T-helper 1 cell (primary cell): ENCODE measurements around the gene LAMA4.

Experiments used
- DNase-seq, 5 donors: peaks; one replicate each; pipeline ENCODE4 v3.0.0-alpha.2; 2012 to 2020

The LAMA4 gene

DNA sequence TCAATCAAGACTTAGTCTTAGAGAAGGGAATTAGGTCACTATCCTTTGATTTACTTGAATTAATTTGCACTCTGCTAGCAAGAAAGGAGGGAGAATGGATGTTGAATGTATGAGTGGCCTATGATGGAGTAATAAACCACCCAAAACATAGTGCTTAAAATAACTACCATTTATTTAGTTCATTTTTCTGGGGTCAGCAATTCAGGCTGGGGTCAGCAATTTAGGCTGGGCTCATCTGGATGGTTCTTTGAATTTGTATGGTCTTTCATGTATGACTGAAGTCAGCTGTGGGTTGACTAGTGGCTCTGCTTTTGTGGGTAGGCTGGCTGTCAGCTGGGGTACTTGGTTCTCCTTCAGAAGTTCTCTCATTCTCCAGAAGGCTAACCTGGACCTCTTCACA is 21.0 kb upstream of the LAMA4 start:
- no peak for DNase-seq

- no peak for DNase-seq
Measured at GRCh38 chr6:112274774-112275173, 20.4 kb upstream of the LAMA4 start.

DNA sequence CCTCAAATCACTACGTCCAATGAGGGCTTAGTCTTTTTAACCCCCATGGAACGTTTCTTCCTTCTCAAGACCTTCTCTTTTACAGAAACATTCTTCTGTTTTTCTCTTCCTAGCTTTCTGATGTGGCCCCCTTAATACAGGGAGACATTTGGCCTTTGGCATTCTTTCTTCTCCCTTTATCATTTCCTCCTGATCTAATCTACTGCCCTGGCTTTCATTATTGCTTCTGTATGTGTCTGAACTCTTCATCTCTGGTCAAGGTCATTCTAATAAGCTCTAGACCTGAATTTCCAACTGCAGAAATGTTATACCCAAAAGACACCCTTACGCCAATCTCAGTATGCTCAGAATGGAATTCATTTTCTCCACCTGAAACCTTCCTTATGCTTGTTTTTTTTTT is 18.4 kb upstream of the LAMA4 start:
- no peak for DNase-seq

- no peak for DNase-seq
Measured at GRCh38 chr6:112270756-112271155, 16.4 kb upstream of the LAMA4 start.

DNA sequence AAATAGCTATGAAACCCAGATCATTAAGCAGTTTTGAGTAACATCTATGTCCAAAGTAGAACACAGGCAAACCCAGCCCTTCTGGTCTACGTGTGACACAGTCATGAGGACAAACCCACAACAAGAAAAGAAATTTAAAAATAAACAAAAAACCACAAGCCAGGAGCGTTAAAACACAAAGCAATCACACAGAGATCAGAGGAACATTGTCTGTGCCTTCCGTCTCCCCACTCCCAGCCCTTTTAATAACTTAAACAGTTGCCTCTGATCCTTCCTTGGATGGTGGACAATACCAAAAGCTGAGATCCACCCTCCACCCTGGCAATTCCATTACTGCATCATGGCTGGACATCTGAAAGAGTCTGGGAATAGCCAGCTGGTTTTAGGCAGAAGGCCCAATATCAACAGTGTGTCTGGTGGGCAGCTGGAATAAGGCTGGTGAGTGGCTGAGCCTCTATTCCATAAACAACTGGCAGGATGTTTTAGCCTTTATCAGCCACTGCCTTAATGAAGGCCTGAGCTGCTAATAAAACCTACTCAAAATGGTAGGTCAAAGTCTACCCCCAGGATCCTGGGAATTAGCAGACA is 15.7 kb upstream of the LAMA4 start:
- no peak for DNase-seq

DNA sequence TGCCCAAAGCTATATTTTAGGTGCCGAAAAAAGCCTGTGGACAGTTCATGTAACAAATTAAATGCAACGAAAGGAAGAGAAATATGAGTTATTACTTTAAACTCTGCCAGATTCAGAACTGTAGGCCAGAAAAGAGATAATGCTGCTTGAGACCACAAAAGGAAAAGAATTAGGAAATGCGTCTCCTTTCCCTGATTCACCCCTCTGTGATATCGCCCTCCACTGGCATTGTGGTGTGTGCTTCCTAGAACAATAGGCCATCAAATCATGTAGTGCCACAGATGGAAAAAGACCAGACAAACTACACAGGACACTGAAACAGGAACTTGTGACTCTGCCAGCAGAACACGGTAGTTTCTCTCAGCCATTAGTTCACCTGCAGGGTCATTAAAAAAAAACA is 14.7 kb upstream of the LAMA4 start:
- no peak for DNase-seq

DNA sequence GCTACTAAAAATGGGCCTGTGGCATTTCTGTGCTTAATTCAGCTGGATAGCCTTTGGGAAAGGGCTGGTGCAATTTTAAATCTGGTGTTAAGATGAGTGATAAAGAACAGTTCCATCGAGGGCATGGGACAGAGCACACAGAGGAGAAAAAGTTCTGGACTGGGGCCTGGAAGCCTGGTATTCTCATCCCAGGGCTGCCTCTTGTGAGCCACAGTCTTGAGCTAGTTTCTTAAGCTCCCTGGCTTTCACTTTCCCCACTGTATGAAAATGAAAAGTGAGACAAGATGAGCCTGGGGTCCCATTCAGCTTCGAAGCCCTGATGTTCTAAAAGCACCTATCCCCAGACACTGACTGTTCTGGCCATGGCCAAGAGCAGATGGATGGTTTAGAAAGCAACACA is 14.3 kb upstream of the LAMA4 start:
- DNase-seq: no peak

GRCh38 chr6:112268019-112268418 is 13.7 kb upstream of the LAMA4 start:
- DNase-seq: no peak

DNA sequence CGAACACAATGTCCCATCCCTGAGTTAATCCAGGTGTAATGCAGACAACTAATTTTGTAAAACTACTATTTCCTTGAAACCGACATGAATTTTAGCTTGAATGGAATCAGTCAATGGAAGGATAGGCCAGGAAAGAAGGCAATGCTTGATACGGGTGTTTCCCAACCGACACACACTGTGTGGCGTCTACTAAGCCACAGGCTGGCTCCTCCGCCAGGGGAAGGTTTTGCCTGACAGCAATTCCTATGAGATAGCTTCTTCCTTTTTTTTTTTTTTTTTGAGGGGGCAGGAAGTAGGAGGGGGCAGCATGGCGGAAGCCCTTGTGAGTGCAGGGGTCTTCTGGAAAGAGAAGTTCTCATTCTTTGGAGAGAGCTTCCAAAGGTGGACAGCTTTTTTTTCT is 12.0 kb upstream of the LAMA4 start:
- no peak for DNase-seq

GRCh38 chr6:112259337-112259675 is 4.9 kb upstream of the LAMA4 start:
- no peak for DNase-seq

GRCh38 chr6:112258642-112259336 is 4.4 kb upstream of the LAMA4 start:
- DNase-seq: no peak

DNA sequence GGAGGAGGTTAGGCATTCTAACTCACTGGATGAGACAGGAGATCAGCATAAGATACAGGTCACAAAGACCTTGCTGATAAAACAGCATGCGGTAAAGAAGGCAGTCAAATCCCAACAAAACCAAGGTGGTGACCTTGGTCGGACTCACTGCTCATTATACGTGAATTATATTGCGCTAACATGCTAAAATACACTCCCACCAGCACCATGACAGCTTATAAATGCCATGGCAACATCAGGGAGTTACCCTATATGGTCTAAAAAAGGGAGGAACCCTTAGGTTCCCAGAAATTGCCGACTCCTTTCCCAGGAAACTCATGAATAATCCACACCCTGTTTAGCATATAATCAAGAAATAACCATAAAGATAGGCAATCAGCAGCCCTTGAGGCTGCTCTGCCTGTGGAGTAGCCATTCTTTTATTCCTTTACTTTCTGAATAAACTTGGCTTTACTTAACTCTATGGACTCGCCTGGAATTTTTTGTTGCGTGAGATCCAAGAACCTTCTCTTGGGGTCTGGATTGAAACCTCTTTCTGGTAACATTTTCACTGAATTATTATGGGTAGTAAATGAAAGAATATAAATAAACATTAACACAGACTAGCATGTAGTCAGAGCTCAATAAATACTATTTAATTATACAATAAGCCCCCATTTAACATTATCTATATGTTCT is 3.0 kb upstream of the LAMA4 start:
- no peak for DNase-seq

- no peak for DNase-seq
Measured at GRCh38 chr6:112254921-112255320, 554 bp upstream of the LAMA4 start.

DNA sequence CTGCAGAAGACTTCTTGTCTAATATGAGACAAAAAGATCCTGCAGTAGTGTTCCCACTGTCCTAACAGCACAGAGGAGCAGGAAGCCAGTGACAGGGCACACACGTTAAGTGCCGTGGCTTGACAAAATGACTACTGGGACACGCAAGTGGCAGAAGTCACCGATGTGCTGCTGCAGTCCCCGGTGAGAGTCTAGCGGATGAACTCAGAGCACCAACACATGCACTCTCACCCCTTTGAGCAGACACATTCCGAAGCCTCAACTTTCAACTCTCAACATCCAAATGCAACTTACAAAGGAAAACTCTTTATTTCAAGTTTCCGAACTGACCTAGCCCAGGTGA is 898 bp downstream of the LAMA4 start:
- no peak for DNase-seq

DNA sequence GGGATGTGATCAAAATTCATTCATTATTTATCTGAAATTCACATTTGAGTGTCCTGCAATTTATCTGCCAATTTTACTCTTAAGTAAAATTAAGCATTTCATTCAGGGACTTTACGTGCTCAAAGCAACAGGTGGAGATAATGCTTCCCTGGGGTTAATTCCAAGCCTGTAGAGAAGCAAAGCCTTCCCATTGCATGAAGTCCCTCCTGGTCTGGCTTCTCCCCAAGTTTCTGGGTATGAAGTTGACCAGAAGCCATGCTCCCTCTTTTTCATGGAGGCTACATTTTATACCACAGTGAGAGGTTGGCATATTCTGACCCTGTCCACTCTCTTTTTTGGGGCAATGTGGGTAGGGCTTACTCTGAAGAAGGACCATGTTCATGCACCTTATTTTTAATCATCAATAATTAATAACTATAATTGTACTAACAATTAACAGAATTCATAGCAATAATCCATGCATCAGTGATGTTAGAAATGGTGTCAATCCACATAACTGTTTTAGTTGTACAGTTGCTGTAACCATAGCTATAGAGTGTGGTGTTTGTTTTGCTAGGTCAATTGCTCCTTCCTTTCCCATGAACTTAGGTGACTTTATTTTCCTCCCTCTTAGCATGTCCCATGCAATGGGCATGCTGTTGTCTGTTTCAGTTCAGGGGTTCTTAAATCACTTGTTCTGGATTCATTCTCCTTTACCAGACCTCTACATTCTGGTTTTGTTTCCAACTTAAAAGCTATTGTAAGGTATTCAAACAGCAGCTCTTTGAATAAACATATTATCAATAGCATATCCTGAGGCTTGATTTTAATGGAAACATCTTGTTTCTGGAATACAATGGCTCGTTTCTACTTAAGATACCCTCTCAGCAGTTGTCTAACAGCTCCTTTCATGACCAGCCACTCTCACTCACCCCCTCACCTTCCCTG is 1.5 kb downstream of the LAMA4 start:
- no peak for DNase-seq

DNA sequence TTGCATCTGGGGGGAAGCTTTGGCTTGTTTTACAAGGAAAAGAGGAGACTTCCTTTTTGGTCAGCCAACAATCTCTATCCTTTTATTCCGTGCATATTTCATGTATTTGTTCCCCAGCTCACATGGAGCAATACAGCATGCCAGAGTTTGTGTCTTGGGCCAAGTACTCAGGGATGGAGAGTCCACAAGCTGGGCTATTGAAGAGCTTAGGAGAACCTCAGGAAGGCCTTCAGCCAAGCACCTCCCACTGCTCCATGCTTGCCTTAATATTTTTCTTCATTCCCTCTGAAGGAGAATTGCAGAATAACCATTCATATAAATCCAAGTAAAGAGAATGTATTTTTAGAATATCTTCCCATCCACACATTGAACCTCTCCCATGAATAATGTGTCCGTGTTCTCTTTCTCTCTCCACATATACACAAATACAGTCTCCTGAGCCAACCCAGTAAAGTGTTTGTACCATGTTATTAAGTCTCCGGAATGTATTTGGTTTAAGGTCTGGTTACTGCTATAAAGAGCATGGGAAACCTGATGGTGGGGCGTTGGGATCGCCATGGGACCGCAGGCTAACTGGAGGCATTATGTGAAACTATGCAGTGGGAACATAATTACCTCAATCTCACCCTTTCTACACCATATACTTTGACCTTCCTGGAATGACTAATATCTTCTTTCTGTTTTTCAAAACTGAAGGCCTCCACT is 3.0 kb downstream of the LAMA4 start:
- no peak for DNase-seq

GRCh38 chr6:112249489-112249888 is 4.9 kb downstream of the LAMA4 start:
- no peak for DNase-seq

- no peak for DNase-seq
Measured at GRCh38 chr6:112247275-112247674, 7.1 kb downstream of the LAMA4 start.

DNA sequence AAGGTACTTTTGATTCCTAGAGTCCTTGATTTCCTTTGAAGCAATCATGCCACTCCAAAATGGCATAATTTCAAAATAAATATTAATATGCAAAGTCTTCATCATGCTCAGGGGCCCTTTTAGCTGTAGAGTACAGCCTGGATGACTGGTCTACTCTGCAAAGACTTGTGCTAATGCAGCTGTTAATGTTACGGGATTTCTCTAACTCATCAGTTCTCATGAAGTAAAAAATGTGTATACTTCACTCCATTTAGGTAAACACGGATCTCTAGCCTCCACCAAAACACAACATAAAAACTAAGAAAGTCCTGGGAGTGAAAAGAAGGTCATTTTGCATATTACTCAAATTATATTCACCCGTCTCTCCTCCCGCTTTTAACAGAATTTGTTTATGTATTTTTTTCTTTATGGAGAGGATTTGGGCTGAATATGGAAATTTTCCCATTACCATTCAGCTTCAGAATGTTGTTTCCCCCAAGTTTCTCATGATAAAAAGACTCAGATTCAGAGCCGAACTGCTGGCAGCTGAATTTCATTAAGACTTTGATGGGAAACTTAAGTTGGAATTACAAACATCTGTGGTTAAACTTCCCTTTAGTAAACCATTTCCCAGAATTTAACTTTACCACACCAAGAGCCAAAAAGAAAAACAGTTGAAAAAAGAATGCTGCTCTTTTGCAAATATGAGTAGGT is 8.7 kb downstream of the LAMA4 start:
- DNase-seq: no peak

- DNase-seq: no peak
Measured at GRCh38 chr6:112243861-112244827, 10.2 kb downstream of the LAMA4 start.
